D721Med (cell line): ENCODE measurements around the gene PPA1.
"Not testable (repeated sequence)": the region's sequence is repeated elsewhere in the genome, so short reads cannot be mapped to it uniquely, and the experiment has no call there.

Experiments
- DNase-seq: peaks from one replicate; pipeline ENCODE4 v3.0.0; 2011; ENCODE audit warnings: low spot score; ENCODE audit not compliant: insufficient read length
- FAIRE-seq: peaks from 2 replicates; lab custom pipeline; 2011; peaks lifted over from hg19 to GRCh38; lab: Jason Lieb, UNC
- TF ChIP-seq, protein P1 (sequence below): IDR thresholded peaks from 2 replicates; pipeline ENCODE4 v1.5.1; 2012; ENCODE audit warnings: mild to moderate bottlenecking, control low read depth; ENCODE audit not compliant: insufficient read depth; ENCODE audit errors: missing control alignments

The PPA1 gene

DNA sequence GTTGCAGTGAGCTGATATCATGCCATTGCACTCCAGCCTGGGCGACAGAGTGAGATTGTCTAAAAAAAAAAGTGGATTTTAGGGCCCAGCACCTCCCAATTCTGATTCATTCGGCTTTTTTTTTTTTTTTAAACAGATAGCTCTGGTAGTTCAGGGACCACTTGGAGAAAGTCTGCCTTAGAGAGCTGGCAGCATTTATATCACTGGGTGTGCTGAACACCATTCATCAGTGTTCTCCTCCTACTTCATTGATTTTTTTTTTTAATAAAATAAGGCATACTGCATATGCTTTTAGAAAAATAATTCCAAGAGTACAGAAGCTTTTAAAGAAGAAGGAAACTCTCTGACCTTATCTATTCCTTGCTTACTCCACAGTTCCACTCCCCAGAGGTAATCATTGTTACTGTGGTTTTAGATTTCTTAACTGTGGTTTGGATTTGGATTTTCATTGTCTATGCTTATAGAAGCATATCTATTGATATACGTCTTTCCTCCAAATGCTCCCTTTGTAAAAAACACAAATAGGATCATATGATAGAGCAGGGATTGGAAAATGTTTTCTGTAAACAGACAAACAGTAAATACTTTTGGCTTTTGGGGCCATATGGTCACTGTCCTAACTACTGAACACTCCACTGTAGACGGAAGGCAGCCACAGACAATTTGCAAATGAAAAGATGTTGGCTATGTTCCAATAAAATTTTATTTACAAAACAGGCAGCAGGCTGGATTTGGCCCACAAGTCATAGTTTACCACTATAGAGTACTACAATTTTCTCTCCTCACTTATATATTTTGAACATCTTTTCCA is 41.9 kb downstream of the PPA1 start:
- DNase-seq (no peak), FAIRE-seq (no peak)
- TF ChIP-seq, protein P1, sequence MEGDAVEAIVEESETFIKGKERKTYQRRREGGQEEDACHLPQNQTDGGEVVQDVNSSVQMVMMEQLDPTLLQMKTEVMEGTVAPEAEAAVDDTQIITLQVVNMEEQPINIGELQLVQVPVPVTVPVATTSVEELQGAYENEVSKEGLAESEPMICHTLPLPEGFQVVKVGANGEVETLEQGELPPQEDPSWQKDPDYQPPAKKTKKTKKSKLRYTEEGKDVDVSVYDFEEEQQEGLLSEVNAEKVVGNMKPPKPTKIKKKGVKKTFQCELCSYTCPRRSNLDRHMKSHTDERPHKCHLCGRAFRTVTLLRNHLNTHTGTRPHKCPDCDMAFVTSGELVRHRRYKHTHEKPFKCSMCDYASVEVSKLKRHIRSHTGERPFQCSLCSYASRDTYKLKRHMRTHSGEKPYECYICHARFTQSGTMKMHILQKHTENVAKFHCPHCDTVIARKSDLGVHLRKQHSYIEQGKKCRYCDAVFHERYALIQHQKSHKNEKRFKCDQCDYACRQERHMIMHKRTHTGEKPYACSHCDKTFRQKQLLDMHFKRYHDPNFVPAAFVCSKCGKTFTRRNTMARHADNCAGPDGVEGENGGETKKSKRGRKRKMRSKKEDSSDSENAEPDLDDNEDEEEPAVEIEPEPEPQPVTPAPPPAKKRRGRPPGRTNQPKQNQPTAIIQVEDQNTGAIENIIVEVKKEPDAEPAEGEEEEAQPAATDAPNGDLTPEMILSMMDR, result no peak

DNA sequence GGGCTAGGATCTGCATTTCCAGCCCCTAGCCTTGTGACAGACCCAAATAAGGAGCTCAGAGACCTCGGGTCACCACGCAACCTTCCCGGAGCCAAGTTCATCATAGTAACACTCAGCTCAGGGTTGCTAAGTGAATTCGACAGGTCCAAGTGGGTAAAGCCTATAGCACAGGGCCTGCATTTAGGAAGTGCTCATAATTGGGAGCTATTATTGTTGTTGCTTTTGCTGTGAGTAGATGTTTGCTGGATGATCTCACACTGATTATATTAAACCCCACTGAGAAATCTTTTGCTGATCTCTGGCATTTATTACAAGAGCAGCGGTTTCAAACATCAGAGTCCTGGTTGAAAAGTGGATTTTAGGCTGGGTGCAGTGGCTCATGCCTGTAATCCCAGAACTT is 42.6 kb downstream of the PPA1 start:
- no peak for DNase-seq
- FAIRE-seq, result no peak

DNA sequence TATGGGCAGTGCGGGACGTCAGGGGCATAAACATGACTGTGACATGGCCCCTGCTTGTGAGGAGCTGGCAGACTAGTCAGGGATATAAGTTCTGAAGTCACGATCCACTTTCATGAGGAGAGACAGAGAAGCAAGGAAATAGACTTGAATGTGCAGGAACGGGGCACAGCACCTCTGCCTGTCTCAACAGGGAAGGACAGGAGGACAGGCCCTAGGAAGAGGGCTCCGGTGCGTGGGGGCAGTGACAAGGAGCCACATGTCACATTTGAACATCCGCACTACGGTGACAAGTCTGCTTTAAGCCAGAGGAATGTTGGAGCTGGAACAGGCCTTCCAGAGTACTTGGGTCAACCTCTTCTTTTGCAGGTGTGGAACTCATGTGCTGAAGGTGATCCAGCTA is 43.1 kb downstream of the PPA1 start:
- no peak for DNase-seq
- no peak for FAIRE-seq
- TF ChIP-seq, protein P1, result no peak

More for the DNA sequence above, 42.6 kb downstream of the PPA1 start:
- TF ChIP-seq, protein P1, result no peak

DNA sequence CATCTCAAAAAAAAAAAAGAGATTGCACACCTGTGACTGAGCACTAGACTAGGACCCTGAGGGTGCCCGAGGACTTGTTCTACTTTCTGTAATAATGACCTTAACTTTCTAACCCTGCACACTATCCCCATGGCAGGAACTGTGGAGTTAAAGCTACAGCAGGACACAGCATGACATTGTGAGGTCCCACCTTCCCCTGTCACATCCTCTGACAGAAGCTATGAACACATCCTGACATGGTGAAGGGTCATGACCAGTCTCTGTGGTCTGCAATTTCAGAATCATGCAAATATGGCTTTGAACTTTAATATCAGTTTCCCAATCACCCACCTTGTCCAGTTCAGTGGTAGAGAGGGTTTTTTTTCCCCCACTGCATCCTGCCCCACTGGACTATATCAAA is 44.5 kb downstream of the PPA1 start:
- TF ChIP-seq, protein P1, result no peak
- no peak for FAIRE-seq
- DNase-seq, result no peak

DNA sequence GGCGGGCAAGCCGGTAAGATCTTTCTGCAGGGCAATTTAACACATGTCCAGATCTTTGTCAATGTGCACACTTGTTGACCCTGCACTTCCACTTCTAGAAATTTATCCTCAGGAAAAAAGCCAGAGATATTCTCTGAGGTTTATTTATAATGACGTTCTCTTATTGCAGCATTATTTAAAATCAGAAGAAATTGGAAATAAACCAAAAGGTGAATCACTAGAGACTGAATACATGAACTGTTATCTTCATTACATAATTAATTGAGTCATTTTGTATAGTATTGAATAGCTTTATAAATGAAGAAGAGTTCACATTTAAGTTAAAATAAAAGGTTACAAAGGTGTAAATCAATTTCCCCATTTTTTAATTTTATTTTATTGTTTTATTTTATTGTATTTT is 46.7 kb downstream of the PPA1 start:
- no peak for DNase-seq
- FAIRE-seq, result no peak
- TF ChIP-seq, protein P1, result no peak

DNA sequence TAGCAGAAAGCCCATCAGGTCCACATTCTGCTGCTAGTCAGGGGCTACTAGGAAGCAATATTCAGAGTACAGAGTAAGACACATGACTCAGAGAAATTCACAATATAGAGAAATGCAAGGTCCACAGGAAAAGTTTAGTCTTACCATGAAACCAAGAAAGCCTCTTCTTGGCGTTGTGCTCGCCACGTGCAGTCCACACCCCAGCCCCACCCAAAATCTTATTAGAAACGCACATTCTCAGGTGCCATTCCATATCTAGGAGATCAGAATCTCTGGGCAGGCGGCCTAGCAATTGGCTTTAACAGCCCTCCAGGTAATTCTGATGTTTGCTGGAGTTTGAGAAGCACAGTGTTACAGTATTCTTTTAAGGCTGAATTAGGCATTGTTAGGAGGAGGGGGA is 47.1 kb downstream of the PPA1 start:
- FAIRE-seq (no peak), DNase-seq (no peak)
- TF ChIP-seq, protein P1, result no peak

GRCh38 chr10:70183304-70183703 is 49.9 kb downstream of the PPA1 start:
- DNase-seq (no peak), FAIRE-seq (no peak)
- TF ChIP-seq, protein P1, result no peak

DNA sequence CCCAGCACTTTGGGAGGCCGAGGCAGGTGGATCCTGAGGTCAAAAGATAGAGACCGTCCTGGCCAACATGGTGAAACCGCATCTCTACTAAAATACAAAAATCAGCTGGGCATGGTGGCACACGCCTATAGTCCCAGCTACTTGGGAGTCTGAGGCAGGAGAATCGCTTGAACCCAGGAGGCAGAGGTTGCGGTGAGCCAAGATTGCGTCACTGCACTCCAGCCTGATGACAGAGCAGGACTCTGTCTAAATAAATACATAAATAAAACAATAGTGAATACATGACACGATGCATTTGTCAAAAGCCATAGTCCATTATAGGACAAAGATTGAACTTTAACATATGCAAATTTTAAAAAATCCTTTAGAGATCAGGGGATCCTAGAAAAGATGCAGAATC is 54.0 kb downstream of the PPA1 start:
- not testable (repeated sequence) for DNase-seq, FAIRE-seq
